Posterior vena cava (tissue), 2 donors: Measurements from ENCODE around the gene UPK3A. TPM values are rescaled to one million over a fixed set of nuclear protein-coding genes. Genes with fewer than 3 reads are reported as not detected.

Source experiments
- DNase-seq: peaks from one replicate; pipeline ENCODE4 v3.0.0-alpha.2; 2020; ENCODE audit warnings: low spot score
- intact Hi-C, 2 donors: fragments of 100-400 bp; cut with DNase I; formaldehyde crosslinking; loops; one replicate each; pipeline versions ENCODE4 v1.14.1 to v1.14.2; 2022 to 2023
- total RNA-seq, 2 donors: library from RNA; stranded (reverse); fragmentation: NEBNext Ultra II Directional; extraction: Animal tissue kit (Norgen Biotek cat#: 25700); gene quantifications; one replicate each; pipeline ENCODE4 v1.2.1, GENCODE V29; 2021
- donor health status: DM: yes; HTN: yes; CAD: no.
- donor health status: DM: yes; HTN: yes; CAD: no.

The UPK3A gene
- total RNA-seq, 2 donors from 2014 or later, result not detected

- no peak for DNase-seq
- intact Hi-C loops, result loop anchor here in 1 of 2 donors (5.0 kb wide), 1 partner anchor 658 kb away; no protein-coding TSS in a partner anchor
Observed at GRCh38 chr22:45298934-45299505, 14.3 kb downstream of the UPK3A start.

GRCh38 chr22:45302751-45303150, 18.0 kb downstream of the UPK3A start:
- DNase-seq, result no peak
- intact Hi-C loops, result no loop called here

- no peak for DNase-seq
- intact Hi-C loops, result no loop called here
Observed at GRCh38 chr22:45303181-45303580, 18.4 kb downstream of the UPK3A start.

- DNase-seq, result no peak
- intact Hi-C loops, result no loop called here
Observed at GRCh38 chr22:45304971-45305370, 20.2 kb downstream of the UPK3A start.

GRCh38 chr22:45305456-45306075, 20.8 kb downstream of the UPK3A start:
- intact Hi-C loops, result no loop called here

GRCh38 chr22:45306139-45306538, 21.4 kb downstream of the UPK3A start:
- DNase-seq, result no peak
- intact Hi-C loops, result no loop called here

More at GRCh38 chr22:45305456-45306075, 20.8 kb downstream of the UPK3A start:
- DNase-seq, result no peak

GRCh38 chr22:45308391-45308956, 23.7 kb downstream of the UPK3A start:
- no peak for DNase-seq
- intact Hi-C loops, result no loop called here

GRCh38 chr22:45308957-45309421, 24.2 kb downstream of the UPK3A start:
- intact Hi-C loops, result no loop called here
- peak; percentile 83 for DNase-seq

GRCh38 chr22:45309422-45310227, 24.9 kb downstream of the UPK3A start, which contains the start of gene FAM118A:
TSS of gene FAM118A (plus strand) at chr22:45309934. CDS start at chr22:45322380, 12,446 bp downstream.
- intact Hi-C loops, result no loop called here
- peak; percentile 98 for DNase-seq

- intact Hi-C loops, result no loop called here
- no peak for DNase-seq
Observed at GRCh38 chr22:45310331-45310976, 25.7 kb downstream of the UPK3A start.

GRCh38 chr22:45310977-45311531, 26.3 kb downstream of the UPK3A start:
- intact Hi-C loops, result no loop called here
- no peak for DNase-seq

- DNase-seq, result no peak
- intact Hi-C loops, result no loop called here
Observed at GRCh38 chr22:45312415-45312814, 27.7 kb downstream of the UPK3A start.

GRCh38 chr22:45312856-45313255, 28.1 kb downstream of the UPK3A start:
- intact Hi-C loops, result no loop called here
- no peak for DNase-seq

GRCh38 chr22:45314054-45314721, 29.4 kb downstream of the UPK3A start:
- no peak for DNase-seq
- intact Hi-C loops, result no loop called here

- DNase-seq, result no peak
- intact Hi-C loops, result no loop called here
Observed at GRCh38 chr22:45314786-45315185, 30.0 kb downstream of the UPK3A start.

- intact Hi-C loops, result no loop called here
Observed at GRCh38 chr22:45316796-45317526, 32.2 kb downstream of the UPK3A start.

GRCh38 chr22:45317551-45318167, 32.9 kb downstream of the UPK3A start:
- intact Hi-C loops, result no loop called here
- DNase-seq, result peak; percentile 89

More at GRCh38 chr22:45316796-45317526, 32.2 kb downstream of the UPK3A start:
- DNase-seq, result no peak
